Spinal cord (tissue), 10 donors: ENCODE results near the gene ZNF841. TPM values are rescaled to one million over a fixed set of nuclear protein-coding genes. Genes with fewer than 3 reads are reported as not detected.

ENCODE experiments used
- DNase-seq, 6 donors: peaks; one replicate each; pipeline versions ENCODE4 v3.0.0 to v3.0.0-alpha.2; 2013 to 2015; ENCODE audit warnings: low spot score in 6 of 6, low read depth in 4 of 6
- H3K27ac ChIP-seq: one replicate; pipeline ENCODE4 v1.5.1; 2013; ENCODE audit warnings: low read depth, low read length, control low read depth
- H3K27me3 ChIP-seq: one replicate; pipeline ENCODE4 v1.6.1; 2013; ENCODE audit warnings: low read length; ENCODE audit not compliant: control insufficient read depth, insufficient read depth
- H3K36me3 ChIP-seq: one replicate; pipeline ENCODE4 v1.6.1; 2013; ENCODE audit warnings: low read length; ENCODE audit not compliant: control insufficient read depth, insufficient read depth
- H3K4me1 ChIP-seq: one replicate; pipeline ENCODE4 v1.6.1; 2013; ENCODE audit warnings: low read length; ENCODE audit not compliant: control insufficient read depth, insufficient read depth
- H3K4me3 ChIP-seq: one replicate; pipeline ENCODE4 v1.5.1; 2013; ENCODE audit warnings: low read depth, low read length, control low read depth
- H3K9me3 ChIP-seq: one replicate; pipeline ENCODE4 v1.6.1; 2013; ENCODE audit warnings: low read length; ENCODE audit not compliant: control insufficient read depth, insufficient read depth
- WGBS: methylation state at CpG from one replicate; pipeline ENCODE4 v1.1.5; 2013; ENCODE audit warnings: missing lambda C conversion rate; ENCODE audit not compliant: insufficient coverage; 5-methylcytosine and 5-hydroxymethylcytosine counted together
- long read RNA-seq, 4 donors: transcript quantifications; one replicate each; lab custom pipeline, GENCODE V29; 2026
- polyA plus RNA-seq, 2 donors: library from polyadenylated mRNA; unstranded; fragments of 120-200 nt; gene quantifications; one replicate each; pipeline ENCODE4 v1.2.1, GENCODE V29; 2013; ENCODE audit not compliant: insufficient read length in 2 of 2
- total RNA-seq, 2 donors: library from RNA; depleted of rRNA in 1 of 2; stranded (reverse); fragments of 120-200 nt in 1 of 2; fragments of >200 nt in 1 of 2; gene quantifications; one replicate each; pipeline versions ENCODE4 v1.2.3 to v1.2.4, GENCODE V29; 2013 to 2014
- donor health status: healthy.

ZNF841 gene
- total RNA-seq: 10 to 100 TPM; 25.9 to 33.0 TPM
- 10 to 100 TPM; 12.0 to 20.8 TPM for polyA plus RNA-seq
- long read RNA-seq, donor 1: 0 reads
- long read RNA-seq, donor 2: 0 reads
- long read RNA-seq, donor 3, partial matches to known transcripts: 0 of 1 reads
- long read RNA-seq, donor 3, other reads (novel, unspliced or antisense): 0 of 1 reads
- long read RNA-seq, donor 4, partial matches to known transcripts: 0 of 1 reads
- long read RNA-seq, donor 4, other reads (novel, unspliced or antisense): 0 of 1 reads

DNA sequence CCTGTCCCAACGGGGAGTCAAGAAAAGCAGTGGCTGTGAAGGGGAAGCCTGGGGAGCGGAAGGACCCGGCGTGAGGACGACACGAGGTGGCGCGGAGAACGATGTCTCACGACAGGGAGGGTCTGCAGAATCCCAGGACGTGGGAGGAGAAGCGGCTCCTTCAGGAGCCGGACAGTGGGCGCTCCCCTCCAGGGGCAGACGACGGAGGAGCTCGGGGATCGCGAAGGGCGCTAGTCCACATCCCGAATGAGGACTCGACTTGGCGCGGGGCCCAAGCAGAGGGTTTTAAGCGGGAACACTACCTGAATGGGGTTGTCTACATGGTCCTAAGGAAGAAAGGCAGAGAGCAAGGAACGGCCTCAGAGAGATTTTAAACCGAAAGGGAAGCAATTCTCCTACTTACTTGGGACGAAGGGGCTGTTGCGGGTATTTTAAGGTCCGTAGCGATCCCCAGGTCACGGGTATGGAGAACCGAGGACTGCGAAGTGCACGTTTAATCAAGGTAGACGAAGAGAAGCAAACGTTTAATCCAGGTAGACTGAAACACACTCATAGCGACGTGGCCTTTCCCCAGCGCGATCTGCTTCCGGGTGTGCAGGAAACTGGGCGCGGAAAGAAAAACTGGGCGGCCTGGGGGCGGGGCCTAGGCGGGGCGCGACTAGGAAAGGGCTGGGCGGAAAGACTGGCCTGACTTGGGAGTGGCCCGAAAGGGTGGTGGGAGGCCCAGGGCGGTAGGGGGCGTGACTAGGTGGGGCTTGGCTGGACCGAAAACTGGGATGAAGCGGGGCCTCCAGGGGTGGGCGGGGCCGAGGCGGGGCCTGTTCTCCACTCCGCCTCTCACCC is at the start of gene ZNF841:
Gene ZNF841 (minus strand): TSS at position 594 of the 843 bp plus-strand sequence. CDS start 10,964 bp downstream, outside the sequence.
- Histone ChIP-seq H3K4me1 (peaks cover 6% of the 10 kb centered on the region), H3K9me3 (no peaks in the 10 kb centered on the region), H3K27ac (peak within 1 kb of the TSS; percentile 80), H3K36me3 (peaks cover 7% of the 10 kb centered on the region), H3K4me3 (peak within 1 kb of the TSS; percentile 84), H3K27me3 (no peaks in the 10 kb centered on the region)
- DNase-seq: peak; percentile 60 to 97 (median 86)
- WGBS: under 1% methylated on average over 54 of the region's 59 CpGs

GRCh38 chr19:52142001-52142595 is 46.5 kb upstream of the ZNF841 start:
- Histone ChIP-seq H3K27ac (no peak overlapping the region), H3K36me3 (no peaks in the 10 kb centered on the region), H3K4me3 (no peak overlapping the region), H3K27me3 (no peaks in the 10 kb centered on the region), H3K9me3 (no peaks in the 10 kb centered on the region), H3K4me1 (peaks cover 3% of the 10 kb centered on the region)
- DNase-seq: no peak
- whole genome bisulfite sequencing: 100% methylated on average over 1 of the region's 3 CpGs

DNA sequence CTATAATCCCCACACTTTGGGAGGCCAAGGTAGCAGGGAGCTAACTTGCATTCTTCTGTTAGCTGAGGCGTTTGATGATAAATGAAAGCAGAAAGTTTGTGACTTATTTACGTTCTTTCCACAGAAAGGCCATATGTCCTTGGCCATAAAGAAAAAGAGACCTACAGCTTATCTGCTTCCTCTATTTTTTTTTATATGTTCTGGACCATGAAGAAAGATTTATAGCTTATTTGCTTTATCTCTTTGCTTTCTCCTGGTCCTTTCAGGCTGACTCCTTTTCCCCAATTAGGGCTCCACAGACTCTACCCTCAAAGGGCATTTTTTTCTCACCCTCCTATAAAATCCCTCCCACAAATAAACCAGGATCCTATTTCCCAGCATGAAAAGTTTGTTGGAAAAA is 45.6 kb upstream of the ZNF841 start:
- Histone ChIP-seq H3K4me3 (no peak overlapping the region), H3K36me3 (no peaks in the 10 kb centered on the region), H3K27ac (no peak overlapping the region), H3K9me3 (no peaks in the 10 kb centered on the region), H3K27me3 (no peaks in the 10 kb centered on the region), H3K4me1 (peaks cover 3% of the 10 kb centered on the region)
- DNase-seq: no peak
- no CpG with 5 or more reads among the region's 2 CpGs for WGBS

DNA sequence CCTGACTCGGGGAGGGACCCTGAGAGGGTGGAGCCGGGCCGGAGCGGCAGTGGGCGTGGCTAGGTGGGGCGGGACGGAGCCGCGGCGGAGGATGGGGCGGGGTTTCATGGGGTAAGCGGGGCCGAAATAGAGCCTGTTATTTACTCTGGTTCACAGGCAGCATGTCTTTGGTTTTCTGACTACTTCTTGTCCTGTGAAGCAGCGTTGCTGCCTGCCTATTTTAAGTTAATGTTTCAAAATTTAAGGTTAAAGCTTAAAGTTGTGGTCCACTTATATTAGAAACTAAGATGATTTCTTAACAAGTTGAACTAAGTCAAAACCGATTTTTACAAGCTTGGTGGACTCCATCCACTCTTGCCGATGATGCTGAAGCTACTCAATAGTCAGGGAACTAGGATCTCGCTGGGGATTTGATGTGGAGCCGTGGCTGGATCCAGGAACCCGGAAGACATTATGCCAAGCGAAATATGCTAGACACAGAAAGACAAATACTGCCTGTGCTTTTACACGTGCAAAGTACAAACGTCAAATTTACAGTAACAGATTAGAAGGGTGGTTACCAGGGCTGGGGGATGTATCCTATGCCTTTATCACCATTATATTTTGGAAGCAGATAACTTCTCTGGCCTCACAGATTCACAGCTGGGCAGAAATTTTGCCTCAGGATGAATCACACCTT is 44.6 kb upstream of the ZNF841 start:
- Histone ChIP-seq H3K36me3 (no peaks in the 10 kb centered on the region), H3K4me3 (peak overlapping the region; percentile 77), H3K9me3 (no peaks in the 10 kb centered on the region), H3K27me3 (no peaks in the 10 kb centered on the region), H3K27ac (peak overlapping the region; percentile 94), H3K4me1 (peaks cover 3% of the 10 kb centered on the region)
- 4% methylated on average over 16 of the region's 22 CpGs for WGBS
- DNase-seq: no peak

DNA sequence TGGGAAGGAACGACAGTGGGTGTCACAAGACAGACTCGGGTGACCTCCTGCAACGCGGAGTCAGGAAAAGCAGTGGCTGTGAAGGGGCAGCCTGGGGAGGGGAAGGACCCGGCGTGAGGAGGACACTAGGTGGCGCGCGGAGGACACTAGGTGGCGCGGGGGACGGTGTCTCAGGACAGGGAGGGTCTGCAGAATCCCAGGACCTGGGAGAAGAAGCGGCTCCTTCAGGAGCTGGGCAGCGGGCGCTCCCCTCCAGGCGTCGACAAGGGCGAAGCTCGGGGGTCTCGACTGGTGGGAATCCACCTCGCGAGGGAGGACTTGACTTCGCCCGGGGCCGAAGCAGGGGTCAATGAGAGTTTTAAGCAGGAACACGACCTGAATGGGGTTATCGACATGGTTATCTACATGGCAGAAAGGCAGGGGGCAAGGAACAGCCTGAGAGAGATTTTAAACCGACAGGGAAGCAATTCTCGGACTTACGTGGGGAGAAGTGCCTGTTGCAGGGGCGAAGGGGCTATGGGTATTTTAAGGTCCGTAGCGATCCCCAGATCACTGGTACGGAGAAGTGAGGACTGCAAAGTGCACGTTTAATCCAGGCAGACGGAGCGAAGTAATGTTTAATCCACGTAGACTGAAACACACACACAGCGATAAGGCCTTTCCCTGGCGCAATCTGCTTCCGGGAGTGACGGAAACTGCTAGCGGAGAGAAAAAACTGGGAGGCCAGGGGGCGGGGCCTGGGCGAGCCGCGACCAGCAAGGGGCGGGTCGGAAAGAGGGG is 43.9 kb upstream of the ZNF841 start, which contains the start of gene ZNF616:
Gene ZNF616 (minus strand): TSS at position 687 of the 780 bp plus-strand sequence. CDS start 9,426 bp downstream, outside the sequence.
- H3K4me1 ChIP-seq: peaks cover 3% of the 10 kb centered on the region
- peak within 1 kb of the TSS; percentile 77 for H3K4me3 ChIP-seq
- H3K27ac ChIP-seq: peak within 1 kb of the TSS; percentile 94
- H3K36me3 ChIP-seq: no peaks in the 10 kb centered on the region
- H3K27me3 ChIP-seq: no peaks in the 10 kb centered on the region
- DNase-seq: peak; percentile 71 to 98 (median 89)
- WGBS: under 1% methylated on average over 47 of the region's 49 CpGs
- H3K9me3 ChIP-seq: no peaks in the 10 kb centered on the region

- Histone ChIP-seq H3K27ac (peak overlapping the region; percentile 94), H3K36me3 (no peaks in the 10 kb centered on the region), H3K4me1 (peaks cover 3% of the 10 kb centered on the region), H3K9me3 (no peaks in the 10 kb centered on the region), H3K27me3 (no peaks in the 10 kb centered on the region), H3K4me3 (peak overlapping the region; percentile 77)
- WGBS: 0% methylated on average over 2 of the region's 7 CpGs
- peak in 1 of 6 donors; percentile 49 for DNase-seq
Observed at GRCh38 chr19:52138983-52139251, 43.4 kb upstream of the ZNF841 start.

- DNase-seq: peak in 5 of 6 donors; percentile 18 to 92 (median 38)
- H3K9me3 ChIP-seq: no peaks in the 10 kb centered on the region
- WGBS: 4% methylated on average over 14 of the region's 14 CpGs
Observed at GRCh38 chr19:52138278-52138982, 42.9 kb upstream of the ZNF841 start.

DNA sequence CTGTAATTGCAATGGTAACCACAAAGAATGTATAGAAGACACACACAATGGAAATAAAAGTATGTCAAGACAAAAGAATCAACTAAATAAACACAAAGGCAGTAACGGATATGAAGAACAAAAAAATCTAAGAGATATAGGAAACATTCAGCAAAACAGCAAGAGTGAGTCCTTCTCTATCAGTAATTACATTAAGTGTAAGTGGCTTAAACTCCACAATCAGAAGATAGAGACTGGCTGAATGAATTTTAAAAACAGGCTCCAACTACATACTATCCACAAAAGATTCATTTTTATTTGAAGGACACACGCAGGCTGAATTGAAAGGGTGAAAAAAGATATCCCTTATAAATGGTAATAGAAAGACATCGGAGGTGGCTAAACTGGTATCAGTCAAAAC is 24.7 kb upstream of the ZNF841 start:
- WGBS: no CpG with 5 or more reads among the region's 3 CpGs
- no peak overlapping the region for H3K27ac ChIP-seq
- H3K4me3 ChIP-seq: no peak overlapping the region
- H3K4me1 ChIP-seq: no peaks in the 10 kb centered on the region
- H3K9me3 ChIP-seq: peaks cover 29% of the 10 kb centered on the region
- H3K36me3 ChIP-seq: peaks cover 35% of the 10 kb centered on the region
- H3K27me3 ChIP-seq: no peaks in the 10 kb centered on the region
- no peak for DNase-seq

More at GRCh38 chr19:52138278-52138982, 42.9 kb upstream of the ZNF841 start:
- H3K27ac ChIP-seq: peak overlapping the region; percentile 94
- no peaks in the 10 kb centered on the region for H3K27me3 ChIP-seq
- peak overlapping the region; percentile 77 for H3K4me3 ChIP-seq
- no peaks in the 10 kb centered on the region for H3K36me3 ChIP-seq
- peaks cover 3% of the 10 kb centered on the region for H3K4me1 ChIP-seq
